Nucleus accumbens (tissue), 56 donors: ENCODE results near the gene AGBL1.
"Not testable (repeated sequence)": the region's sequence is repeated elsewhere in the genome, so short reads cannot be mapped to it uniquely, and the experiment has no call there.

Experiments
- DNase-seq, 56 donors: peaks; one replicate each; lab custom pipeline; 2025; lab: John Stamatoyannopoulos, UW

Gene AGBL1

DNA sequence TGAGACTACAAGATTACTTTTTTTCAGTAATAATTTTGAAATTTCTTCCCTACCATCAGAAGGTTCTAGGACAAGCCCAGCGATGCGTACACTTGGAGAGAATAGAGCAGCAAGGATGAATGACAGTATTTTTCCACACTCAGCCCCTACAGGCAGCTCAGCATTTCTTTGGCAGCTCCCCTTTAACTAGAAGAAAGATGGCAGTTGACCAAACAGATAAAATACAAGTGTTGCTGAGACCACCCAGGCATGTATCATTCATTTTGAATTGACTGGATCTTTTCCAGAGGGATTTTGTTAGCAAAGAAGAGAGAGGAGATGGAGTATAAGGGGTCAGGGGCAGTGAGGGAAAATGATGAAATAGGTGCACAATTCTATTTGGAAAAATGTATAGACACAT, 761.3 kb downstream of the AGBL1 start:
- DNase-seq, result no peak

DNA sequence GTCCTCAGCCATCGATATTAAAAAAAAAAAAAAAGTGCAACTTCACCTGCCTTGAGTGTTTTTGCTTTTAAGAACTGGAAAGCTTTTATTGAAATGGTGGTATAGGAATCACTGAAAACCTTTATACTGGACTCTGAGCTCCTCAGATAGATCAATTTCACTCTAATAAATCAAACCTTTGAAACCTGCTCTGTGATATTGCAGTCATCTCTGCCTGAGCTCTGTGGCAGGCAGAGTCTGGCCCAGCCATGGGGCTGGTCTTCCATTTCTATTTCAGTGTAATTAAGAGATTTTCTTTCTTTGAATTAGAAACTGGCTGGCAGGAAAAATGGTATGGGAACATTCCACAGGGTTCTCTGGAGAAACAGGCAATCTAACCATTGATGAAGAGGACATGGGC, 762.5 kb downstream of the AGBL1 start:
- DNase-seq, result no peak

DNA sequence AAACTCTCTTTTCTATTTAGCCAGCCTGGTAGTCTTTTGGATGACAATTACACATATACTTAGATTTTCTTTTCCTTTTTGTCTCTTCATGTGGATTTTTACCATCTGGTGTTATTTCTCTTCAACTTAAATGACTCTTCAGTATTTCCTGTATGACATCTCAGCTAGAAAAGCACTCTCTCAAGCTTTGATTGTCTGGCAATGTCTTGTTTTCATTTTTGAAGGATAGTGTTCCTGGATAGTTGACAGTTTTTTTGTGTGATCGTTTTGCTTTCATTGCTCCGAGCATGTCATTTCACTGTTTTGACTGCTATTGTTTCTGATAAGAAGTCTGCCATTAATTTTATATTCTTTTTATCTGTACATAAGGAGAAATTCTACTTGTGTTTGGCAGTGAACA, 766.4 kb downstream of the AGBL1 start:
- no peak for DNase-seq

DNA sequence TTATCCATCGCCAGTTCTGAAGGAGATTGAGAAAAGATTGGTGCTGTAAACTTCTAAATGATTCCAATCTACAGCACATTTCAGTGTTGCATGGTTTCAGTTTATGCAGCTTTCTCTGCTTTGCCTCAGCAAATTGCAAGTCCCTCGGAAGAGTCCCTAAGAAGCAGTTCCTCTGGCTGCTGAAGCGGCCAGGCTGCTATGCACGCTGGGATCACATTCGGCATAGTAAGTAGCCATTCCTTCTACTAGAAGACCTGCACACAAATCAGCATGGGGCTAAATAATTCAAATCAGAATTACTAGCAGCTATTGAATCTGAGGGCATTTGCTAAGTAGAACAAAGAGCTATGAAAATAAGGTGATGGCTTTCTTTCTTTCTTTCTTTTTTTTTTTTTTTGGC, 769.5 kb downstream of the AGBL1 start:
- peak in 9 of 56 donors; percentile 0 to 36 (median 3) for DNase-seq

DNA sequence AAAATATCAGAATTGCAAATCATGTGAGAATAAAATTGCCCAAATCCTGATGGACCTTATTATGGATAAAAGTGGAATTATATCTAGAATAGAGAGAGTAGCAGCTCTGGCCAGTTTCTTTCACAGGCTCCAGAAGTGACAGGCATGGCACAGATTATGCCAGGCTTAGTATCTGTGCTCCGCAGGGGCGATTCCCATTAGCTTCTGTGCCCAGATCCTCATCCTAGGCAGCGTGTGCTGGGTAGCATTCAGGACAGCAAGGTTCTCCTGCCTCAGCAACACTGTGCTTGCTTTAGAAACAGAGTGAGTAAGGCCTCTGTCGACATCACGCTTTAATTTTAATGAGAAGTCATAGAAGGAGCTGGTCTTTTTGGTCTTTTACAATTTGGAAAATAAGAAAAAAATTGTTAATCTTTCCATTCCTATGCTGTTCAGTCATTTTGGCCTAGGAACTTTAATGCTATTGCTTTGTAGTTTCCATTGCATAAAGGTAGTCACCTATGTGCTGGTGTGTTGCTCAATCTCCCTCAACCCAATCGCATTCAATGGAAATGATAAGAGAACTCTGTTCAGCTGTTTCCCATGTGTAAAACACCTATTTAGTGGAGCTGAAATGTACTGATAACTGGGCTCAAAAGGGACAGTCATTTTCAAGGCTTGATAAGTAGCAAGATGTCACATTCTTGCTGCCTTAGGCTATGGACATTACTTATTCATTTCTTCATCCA, 770.1 kb downstream of the AGBL1 start:
- DNase-seq, result peak in 6 of 56 donors; percentile 1 to 12 (median 2)

DNA sequence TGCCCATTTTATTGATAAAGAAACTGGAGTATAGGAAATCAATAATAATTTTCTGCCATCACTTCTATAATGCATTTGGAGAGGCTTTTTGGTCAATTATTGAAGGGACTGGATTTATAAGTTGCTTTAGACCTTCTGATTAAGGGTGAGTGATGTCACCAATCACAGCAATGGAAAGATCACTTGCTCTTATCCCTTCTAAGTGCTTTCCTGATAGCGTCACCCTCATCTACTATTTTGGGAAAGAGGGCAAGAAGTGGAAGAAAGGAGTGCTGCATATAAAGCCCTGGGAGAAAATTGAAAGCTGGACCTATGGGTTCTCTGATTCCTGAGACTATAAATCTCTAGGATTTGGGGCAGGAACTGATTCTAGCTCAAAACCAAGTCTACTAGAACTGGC, 771.3 kb downstream of the AGBL1 start:
- DNase-seq, result no peak

DNA sequence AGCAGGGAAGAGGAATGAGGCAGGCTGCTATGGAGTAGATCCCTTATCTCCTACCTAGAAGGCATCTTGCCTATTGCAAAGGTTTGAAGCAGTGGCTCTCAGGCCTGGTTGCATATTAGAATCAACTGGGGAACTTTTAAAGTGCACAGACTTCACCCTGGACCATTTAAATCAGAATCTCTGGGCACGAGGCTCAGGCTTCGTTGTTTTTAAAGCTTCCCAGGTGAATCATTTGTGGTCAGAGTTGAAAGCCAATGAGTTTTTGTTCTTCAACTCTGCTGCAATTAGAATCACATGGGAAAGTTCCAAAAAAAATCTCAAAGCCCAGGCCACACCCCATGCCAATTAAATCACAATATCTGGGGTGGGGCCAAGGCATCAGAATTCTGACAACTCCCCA, 773.1 kb downstream of the AGBL1 start:
- no peak for DNase-seq

DNA sequence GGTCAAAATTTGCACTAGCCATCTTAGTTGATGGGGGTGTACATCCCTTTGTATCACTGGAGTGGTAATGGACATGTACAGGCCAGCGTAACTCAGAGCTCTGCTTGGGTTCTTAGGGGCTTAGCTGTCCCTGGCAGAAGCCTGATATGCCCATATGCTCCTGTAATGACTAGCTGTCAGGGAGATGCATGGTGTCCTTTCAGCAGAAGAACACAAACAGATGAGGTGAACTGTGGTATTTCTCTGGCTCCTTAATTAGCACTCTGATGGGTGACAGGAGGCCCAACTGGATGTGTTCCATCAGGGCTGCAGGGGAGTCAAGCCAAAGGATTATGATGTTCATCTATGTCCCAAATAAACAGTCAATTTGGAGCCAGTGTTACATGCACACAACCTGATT, 774.5 kb downstream of the AGBL1 start:
- no peak for DNase-seq

DNA sequence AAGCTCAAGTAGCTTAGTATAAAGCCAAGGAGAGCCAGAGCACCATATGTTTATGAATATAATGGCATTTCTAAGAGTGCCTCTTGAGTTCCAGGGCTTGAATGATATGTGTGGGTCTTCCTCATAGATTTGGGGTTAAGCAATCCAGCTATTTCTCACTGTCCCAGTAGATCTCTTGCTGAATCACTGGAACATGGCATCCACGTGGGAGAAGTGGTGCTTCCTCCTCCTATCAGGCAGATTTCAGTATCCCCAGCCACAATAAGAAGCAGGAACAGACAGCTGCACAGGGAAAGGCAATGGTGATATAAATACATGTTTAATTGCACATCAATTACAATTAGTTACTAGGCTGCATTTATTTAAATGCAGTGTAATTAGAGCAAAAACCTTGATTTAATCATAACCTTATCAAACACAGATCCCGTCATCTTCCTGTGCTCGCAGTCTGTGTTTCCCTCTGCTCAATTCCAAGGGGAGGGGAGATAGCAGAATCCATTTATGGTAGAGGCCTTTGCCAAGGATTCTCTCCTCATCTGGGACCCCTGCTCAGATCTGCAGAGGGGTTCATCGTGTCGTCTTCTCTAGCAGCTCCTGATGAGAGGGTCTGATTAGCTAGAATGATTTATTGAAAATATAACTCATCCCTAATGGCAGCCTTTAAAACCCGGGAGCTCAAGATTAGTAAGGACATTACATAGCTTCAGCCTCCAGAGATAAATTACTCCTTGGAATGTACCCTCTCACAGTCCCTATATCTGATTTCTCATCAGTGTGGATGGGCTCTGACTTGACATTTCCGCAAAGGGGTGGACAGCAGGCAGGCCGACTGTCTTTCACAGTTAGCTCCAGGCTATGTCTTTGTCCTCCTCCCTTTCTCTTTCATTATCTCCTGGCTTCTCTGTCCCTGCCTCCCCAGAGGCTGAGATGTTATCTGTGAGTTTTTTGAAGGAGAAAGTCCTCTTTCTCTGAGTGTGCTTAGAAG, 775.9 kb downstream of the AGBL1 start:
- no peak for DNase-seq

DNA sequence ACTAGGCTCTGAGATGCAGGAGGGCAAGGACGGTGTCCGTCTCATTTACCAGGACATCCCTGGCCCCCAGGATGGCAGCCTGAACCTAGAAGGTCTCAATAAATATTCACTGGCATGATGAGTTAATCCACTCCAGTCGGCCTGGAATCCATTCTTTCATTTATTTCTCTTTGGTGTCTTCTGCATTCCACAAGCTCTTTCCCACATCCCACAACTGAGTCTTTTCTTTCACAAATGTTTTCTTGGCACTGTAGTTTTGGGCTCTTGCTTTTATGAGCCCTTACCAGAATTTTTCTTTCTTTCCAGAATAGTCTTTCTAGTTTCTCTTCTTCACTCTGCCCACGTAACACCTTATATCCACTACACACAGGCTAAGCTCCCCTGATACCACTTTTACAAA, 778.0 kb downstream of the AGBL1 start:
- DNase-seq, result no peak

DNA sequence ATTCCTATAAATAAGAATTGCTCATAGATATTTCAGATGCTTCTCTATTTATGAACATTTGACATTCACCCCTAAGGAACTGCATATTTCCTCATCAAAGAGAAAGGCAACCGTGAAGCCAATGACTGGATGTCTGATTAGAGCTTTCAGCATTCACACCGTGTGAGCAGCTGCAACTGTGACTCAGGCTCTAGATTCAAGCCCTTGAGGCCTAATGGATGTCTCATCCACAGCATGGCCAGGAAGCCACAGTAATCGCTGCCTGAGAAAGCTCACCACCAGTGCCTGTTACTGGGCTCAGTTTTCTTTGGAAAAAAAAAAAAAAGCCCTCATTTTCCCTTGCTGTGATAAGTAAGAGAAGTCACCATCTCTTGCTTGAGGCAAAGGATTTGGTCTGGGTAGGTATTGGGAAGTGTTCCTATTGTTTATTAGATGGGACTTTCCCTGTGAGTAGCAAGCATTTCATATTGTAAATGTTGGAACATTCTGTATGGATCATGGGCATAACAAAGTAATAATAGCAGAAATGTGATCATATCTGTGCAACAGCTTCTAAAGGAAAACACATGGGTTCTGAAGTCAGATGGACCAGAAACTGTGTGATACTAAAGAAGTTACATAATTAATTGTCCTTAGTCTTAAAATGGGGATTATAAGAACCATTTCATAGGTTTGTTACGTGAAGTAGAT, 783.7 kb downstream of the AGBL1 start:
- no peak for DNase-seq

DNA sequence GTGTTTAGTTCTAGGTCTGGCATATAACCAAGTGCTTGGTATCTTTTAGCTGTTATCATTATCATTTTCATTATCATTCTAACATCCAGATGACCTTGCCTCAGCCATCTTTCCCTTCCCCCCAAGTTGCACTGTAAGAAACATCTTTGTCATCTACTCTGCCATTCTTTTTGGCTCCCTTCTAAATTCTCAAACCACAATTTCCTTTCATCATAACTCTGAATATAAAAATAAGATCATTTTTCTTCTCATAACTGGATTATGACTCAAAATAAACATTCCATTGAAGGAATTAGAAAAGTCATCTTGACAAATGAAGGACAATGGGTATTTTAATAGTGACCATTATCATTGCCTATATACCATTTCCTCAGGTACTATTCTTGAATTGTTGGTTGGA, 786.2 kb downstream of the AGBL1 start:
- DNase-seq, result no peak

DNA sequence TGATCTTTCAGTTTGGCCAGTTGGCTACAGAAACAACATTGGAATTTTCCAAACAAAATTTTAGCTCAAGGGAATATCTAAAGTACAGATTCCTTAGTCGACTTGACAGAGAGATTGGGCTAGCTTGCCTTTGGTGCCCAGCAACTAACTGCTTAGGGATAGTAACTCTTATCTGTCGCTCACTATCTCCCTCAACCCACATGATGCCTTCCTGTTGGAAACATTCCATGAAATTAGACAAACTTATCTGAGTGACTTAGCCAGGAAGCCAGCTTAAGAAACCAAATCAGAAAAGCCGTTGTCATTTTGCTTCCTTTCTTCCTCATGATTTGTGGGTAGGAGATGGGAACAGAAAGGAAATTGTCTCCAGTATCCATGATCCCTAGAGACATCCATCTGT, 791.2 kb downstream of the AGBL1 start:
- no peak for DNase-seq

DNA sequence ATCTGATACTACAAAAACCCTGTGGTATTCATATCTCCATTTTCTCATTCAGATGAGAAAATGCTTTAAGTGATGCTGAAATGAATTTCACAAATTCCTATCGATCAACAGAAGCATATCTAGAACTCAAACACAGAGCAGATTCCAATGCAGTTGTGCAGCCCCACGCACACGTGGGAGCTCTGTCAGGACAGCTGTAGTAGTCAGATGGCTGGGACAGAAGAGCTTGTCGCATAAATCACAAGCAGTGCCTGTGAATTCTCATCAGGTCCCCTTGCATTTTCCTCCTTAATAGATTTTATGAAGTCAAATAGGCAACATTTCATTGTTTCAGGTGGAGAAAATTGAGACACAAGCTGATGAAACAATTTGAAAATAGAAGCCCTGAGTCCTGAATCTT, 792.3 kb downstream of the AGBL1 start:
- DNase-seq, result no peak

DNA sequence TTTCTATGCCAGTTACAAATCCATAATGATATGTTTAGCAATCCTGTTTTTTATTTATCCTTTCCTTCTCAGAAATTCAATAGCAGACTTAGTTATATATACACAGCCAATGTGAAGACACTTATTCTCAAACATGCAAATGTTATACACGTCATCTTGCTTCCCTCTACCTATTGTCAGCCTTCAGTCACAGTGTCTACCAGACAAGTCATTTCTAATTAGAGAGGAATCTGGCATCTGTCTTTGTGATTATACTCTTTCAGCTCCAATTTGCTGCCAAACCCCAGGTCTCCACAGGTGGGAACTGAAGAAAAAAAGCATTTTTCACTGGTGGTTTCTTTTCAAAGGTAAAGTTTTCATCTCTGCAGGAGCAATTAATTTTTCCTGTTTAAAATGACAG, 793.1 kb downstream of the AGBL1 start:
- DNase-seq, result no peak

DNA sequence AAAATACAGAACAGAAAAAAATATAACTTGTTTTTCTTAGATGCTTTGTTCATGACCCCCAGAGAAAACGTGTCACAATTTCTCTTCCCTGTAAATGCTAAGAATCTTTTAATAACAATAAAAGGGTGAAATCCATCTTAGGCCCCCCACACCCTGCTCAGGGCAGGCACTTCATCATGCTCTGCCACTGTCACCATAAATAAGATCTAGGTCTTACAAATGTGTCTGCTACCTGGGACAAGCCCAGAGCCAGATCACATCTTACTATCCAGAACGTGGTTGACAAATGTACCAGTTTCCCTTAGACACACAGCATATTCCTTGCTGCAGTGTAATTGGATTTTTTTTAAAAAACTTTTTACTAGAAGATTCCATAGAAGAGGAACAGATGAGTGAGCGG, 795.4 kb downstream of the AGBL1 start:
- no peak for DNase-seq

DNA sequence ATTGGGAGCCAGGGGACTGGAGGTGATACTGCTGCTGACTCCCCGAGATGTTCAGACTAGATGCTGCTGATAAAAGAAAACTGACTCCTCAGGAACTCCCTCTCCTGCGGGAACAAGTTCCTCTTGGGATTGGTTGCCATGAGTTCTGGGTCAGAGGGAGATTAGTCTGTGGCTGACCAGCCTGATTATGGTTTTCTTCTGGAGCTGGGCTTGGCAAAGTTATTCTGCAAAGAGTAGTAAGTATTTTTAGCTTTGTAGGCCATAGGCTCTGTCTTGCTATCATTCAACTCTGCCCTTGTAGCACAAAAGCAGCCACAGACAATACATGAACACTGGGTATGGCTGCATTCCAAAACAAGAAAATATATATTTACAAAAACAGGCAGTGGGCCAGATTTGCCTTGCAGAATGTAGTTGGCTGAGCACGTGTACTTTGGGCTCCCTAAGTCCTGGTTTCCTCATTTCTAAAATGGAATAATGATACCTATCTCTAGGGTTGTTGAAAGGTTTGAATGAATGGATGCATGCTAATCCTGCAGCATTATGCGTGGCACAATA, 796.8 kb downstream of the AGBL1 start:
- no peak for DNase-seq

DNA sequence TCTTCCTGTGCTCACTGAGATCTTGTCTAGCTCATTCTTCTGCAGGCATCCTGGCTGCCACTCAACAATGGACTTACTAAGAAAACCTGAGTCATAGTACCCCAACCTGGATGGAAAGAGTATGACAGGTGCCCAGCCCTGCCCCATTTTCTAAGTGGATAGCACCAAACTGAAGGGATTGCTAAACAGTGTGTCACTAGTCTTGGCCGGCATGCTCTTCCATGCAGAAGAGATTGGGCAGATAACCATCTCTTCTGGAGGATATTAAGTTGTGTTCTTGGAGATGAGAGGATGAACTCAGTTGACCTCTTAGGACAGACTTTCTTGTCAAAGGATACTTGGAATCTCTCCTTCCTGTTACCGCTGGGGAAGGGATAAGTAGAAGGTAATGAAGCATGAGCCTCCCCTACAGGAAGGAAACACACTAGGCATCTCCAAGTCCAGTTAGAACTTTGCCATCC, 797.5 kb downstream of the AGBL1 start:
- DNase-seq, result no peak

DNA sequence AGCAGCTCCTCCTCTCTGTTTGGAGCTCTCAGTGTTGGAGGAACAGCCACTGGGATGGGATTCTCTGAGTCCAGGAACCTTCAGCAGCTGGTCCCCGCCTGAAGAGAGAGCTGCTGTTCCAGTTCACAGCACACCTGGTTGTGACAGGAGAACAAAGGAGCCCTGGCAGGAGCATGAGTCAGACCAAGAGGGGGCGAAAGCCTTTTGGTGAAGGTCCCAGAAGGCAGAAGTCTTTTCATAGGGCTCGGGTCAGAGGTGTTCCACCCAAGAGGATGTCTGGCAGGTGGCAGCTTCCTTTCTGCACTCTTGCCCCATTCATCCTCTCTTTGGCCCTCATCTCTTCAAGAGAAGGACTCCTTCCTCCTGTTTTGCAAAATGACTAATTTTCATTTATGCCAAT, 799.2 kb downstream of the AGBL1 start:
- not testable (repeated sequence) for DNase-seq
